HCT116 (cell line): ENCODE measurements around the gene CFAP119. TPM values are rescaled to one million over a fixed set of nuclear protein-coding genes. Genes with fewer than 3 reads are reported as not detected.

Source experiments
- ATAC-seq: fragments of 200-7000 bp; cut with Tn5 transposase; 2 replicates; pipeline ENCODE4 v1.9.1; 2020; ENCODE audit warnings: mild to moderate bottlenecking, moderate library complexity
- BruUV-seq: library from RNA; stranded (reverse); fragments of 400-500 nt; replicated peaks from 2 replicates; lab custom pipeline; 2021; lab: Mats Ljungman, UMichigan
- CTCF ChIA-PET: fragments of 300-600 bp; sonication (Branson Sonifier 250); formaldehyde crosslinking; loops from one replicate; lab custom pipeline; 2021; ENCODE audit warnings: antibody characterized with exemption; lab: Charles Lee
- POLR2A ChIA-PET: fragments of 300-600, 350-600 bp; sonication (Branson Sonifier 250); formaldehyde crosslinking; loops from one replicate; lab custom pipeline; 2021; ENCODE audit warnings: antibody characterized with exemption; lab: Charles Lee
- RAD21 ChIA-PET, 2 experiments: fragments of 300-600 bp; sonication (Branson Sonifier 250); formaldehyde crosslinking; loops; one replicate each; lab custom pipeline; 2023; ENCODE audit warnings: low total read pairs in 2 of 2; ENCODE audit not compliant: uncharacterized antibody in 2 of 2, unreplicated experiment in 2 of 2, low non-redundant PET in 1 of 2; lab: Charles Lee
- DNase-seq: peaks from one replicate; pipeline ENCODE4 v3.0.0-alpha.2; 2010; ENCODE audit warnings: low read depth, low spot score
- H2AFZ ChIP-seq: fragments of 200-600 bp; shearing (Covaris generic), sonication (generic); 2 replicates; pipeline ENCODE4 v1.6.1; 2017; ENCODE audit warnings: low read depth, mixed run types, mixed read lengths, antibody characterized with exemption, low read length; ENCODE audit not compliant: poor library complexity, severe bottlenecking
- H3K27ac ChIP-seq: 2 replicates; pipeline ENCODE4 v1.5.1; 2012; ENCODE audit warnings: low read depth, low read length
- H3K27me3 ChIP-seq: fragments of 200-600 bp; sonication (generic); 2 replicates; pipeline ENCODE4 v1.6.1; 2016; ENCODE audit warnings: mixed run types, low read length, mixed read lengths; ENCODE audit not compliant: insufficient read depth
- H3K36me3 ChIP-seq, 2 experiments: fragments of 200-500 bp in 1 of 2; fragments of 200-600 bp in 1 of 2; sonication (Bioruptor generic) in 1 of 2; sonication (generic) in 1 of 2; 2 replicates each; pipeline versions ENCODE4 v1.5.1 to v1.6.1; 2014 to 2016; ENCODE audit warnings: low read length in 2 of 2, inconsistent platforms in 1 of 2, mixed read lengths in 1 of 2, mixed run types in 1 of 2; ENCODE audit not compliant: insufficient read depth in 2 of 2, control insufficient read depth in 1 of 2
- H3K4me1 ChIP-seq, 2 experiments: fragments of 200-600 bp in 1 of 2; sonication (generic) in 1 of 2; 2 replicates each; pipeline versions ENCODE4 v1.5.1 to v1.6.1; 2012 to 2017; ENCODE audit warnings: low read length in 2 of 2, inconsistent platforms in 1 of 2, mild to moderate bottlenecking in 1 of 2, mixed read lengths in 1 of 2, mixed run types in 1 of 2, moderate library complexity in 1 of 2; ENCODE audit not compliant: insufficient read depth in 2 of 2, control insufficient read depth in 1 of 2
- H3K4me2 ChIP-seq: fragments of 200-600 bp; sonication (generic); 2 replicates; pipeline ENCODE4 v1.6.1; 2017; ENCODE audit warnings: mixed run types, low read length, mixed read lengths
- H3K4me3 ChIP-seq, 2 experiments: fragments of 200-600 bp in 1 of 2; sonication (generic) in 1 of 2; replicated peaks in 1 of 2; 2 replicates each; pipeline ENCODE4 v1.5.1; 2011 to 2016; ENCODE audit warnings: low read length in 2 of 2, control low read depth in 1 of 2, low read depth in 1 of 2, mild to moderate bottlenecking in 1 of 2, mixed read lengths in 1 of 2, mixed run types in 1 of 2
- H3K79me2 ChIP-seq: fragments of 200-600 bp; sonication (generic); 2 replicates; pipeline ENCODE4 v1.6.1; 2017; ENCODE audit warnings: mild to moderate bottlenecking, mixed run types, low read length, moderate library complexity, mixed read lengths; ENCODE audit not compliant: insufficient read depth
- H3K9ac ChIP-seq: fragments of 200-600 bp; sonication (generic); 2 replicates; pipeline ENCODE4 v1.6.1; 2016; ENCODE audit warnings: low read length, mixed read lengths
- H3K9me2 ChIP-seq: fragments of 200-600 bp; sonication (generic), shearing (Covaris generic); 2 replicates; pipeline ENCODE4 v1.6.1; 2017; ENCODE audit warnings: mixed run types, mild to moderate bottlenecking, moderate library complexity; ENCODE audit not compliant: insufficient read depth
- H3K9me3 ChIP-seq, 2 experiments: fragments of 200-500 bp in 1 of 2; fragments of 200-600 bp in 1 of 2; sonication (Bioruptor generic) in 1 of 2; sonication (generic) in 1 of 2; 2 replicates each; pipeline ENCODE4 v1.6.1; 2014 to 2017; ENCODE audit warnings: low read length in 2 of 2, mixed read lengths in 2 of 2, inconsistent platforms in 1 of 2, low read depth in 1 of 2, mild to moderate bottlenecking in 1 of 2, mixed run types in 1 of 2, moderate library complexity in 1 of 2; ENCODE audit not compliant: control insufficient read depth in 1 of 2, insufficient read depth in 1 of 2
- H4K20me1 ChIP-seq: fragments of 200-600 bp; sonication (generic), shearing (Covaris generic); 2 replicates; pipeline ENCODE4 v1.6.1; 2017; ENCODE audit warnings: mixed run types, mild to moderate bottlenecking, moderate library complexity; ENCODE audit not compliant: insufficient read depth
- EGR1 ChIP-seq: IDR thresholded peaks from 2 replicates; pipeline ENCODE4 v1.6.1; 2012; ENCODE audit warnings: low read depth
- ELF1 ChIP-seq: IDR thresholded peaks from 2 replicates; pipeline ENCODE4 v1.6.1; 2012; ENCODE audit warnings: low read depth, borderline replicate concordance
- EZH2 ChIP-seq: fragments of 200-600 bp; sonication (generic); IDR thresholded peaks from 2 replicates; pipeline ENCODE4 v1.6.1; 2017; ENCODE audit warnings: antibody characterized with exemption, mixed run types
- SIN3A ChIP-seq: IDR thresholded peaks from 2 replicates; pipeline ENCODE4 v1.6.1; 2012; ENCODE audit warnings: low read depth
- intact Hi-C: fragments of 100-400 bp; cut with micrococcal nuclease; formaldehyde crosslinking; loops from 2 replicates; pipeline ENCODE4 v1.10.0; 2022
- total RNA-seq: library from RNA; stranded (reverse); gene quantifications from one replicate; pipeline ENCODE4 v1.2.1, GENCODE V29; 2021; ENCODE audit not compliant: unreplicated experiment
- TF ChIP-seq, protein P1 (sequence below), 3 experiments: fragments of 200-600 bp in 1 of 3; sonication (generic) in 1 of 3; IDR thresholded peaks in 2 of 3; conservative IDR thresholded peaks in 1 of 3; 2 replicates each; pipeline ENCODE4 v1.5.1; 2012 to 2017; ENCODE audit warnings: low read depth in 2 of 3, low read length in 2 of 3, antibody characterized with exemption in 1 of 3, borderline replicate concordance in 1 of 3, control low read depth in 1 of 3, mild to moderate bottlenecking in 1 of 3, mixed read lengths in 1 of 3, mixed run types in 1 of 3, moderate library complexity in 1 of 3; ENCODE audit not compliant: insufficient read depth in 1 of 3
- TF ChIP-seq, protein P2 (sequence below): IDR thresholded peaks from 2 replicates; pipeline ENCODE4 v1.6.1; 2012
- TF ChIP-seq, protein P3 (sequence below): IDR thresholded peaks from 2 replicates; pipeline ENCODE4 v1.6.1; 2011; ENCODE audit warnings: mild to moderate bottlenecking, low read length, moderate library complexity; ENCODE audit not compliant: insufficient replicate concordance; ENCODE audit errors: extremely low read depth

The CFAP119 gene
- total RNA-seq, 1 experiment from 2014 or later: 12.6 TPM

DNA sequence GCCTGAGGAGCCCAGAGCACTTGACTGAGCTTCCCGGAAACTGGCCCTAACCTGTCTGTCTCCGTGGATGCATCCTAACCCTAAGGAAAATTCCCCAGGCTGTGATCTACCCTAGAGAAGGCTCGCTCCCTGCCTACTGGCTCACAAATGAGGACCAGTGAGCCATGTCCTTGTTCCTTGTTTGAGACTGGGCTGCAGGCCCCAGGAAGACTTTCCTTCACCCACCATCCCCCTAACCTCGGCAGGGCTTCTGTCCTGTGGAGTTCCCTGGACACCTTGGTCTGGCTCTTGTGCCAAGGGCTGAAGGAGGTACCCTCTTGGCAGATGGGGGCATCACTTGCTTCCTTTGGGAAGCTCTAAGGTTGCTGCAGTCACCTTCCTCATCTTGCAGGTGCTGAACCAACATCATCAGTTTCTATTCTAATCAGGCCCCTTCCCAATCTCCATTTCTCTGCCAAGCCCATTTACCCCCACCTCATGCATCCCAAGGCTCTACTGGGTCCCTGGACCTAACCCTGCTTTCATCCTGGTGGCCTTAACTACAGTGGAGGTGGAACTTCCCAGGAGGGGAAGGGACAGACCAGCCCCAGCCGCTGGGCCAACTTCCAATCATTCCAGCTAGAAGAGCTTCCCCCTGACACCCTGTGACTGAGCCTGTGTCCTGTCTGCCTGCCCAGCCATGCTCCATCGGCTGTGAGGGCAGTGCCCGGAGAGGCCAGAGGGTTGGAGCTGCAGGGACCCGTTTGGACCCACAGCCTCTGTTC lies 12.7 kb upstream of the CFAP119 start:
- Histone ChIP-seq H3K4me2 (peak overlapping the region; percentile 80; the same call in 1 of the 2 replicates), H3K9me3 (no peaks in the 10 kb centered on the region), H3K79me2 (no peaks in the 10 kb centered on the region), H3K4me3 (no peak overlapping the region), H2AFZ (no peak overlapping the region), H3K4me1 (peaks cover 0 to 11% of the 10 kb centered on the region in 2 experiments; a peak in 2 of 4 replicates), H3K9ac (no peak overlapping the region), H3K36me3 (peaks cover 9 to 25% of the 10 kb centered on the region in 2 experiments), H3K27me3 (no peaks in the 10 kb centered on the region), H4K20me1 (no peaks in the 10 kb centered on the region), H3K27ac (peak overlapping the region; percentile 90), H3K9me2 (no peaks in the 10 kb centered on the region)
- ChIA-PET POLR2A (interaction anchor here (1.1 kb wide), 1 partner anchor 31 kb away, joined by 3 read pairs; no protein-coding TSS in a partner anchor), RAD21 (no interaction called here), CTCF (no interaction called here)
- TF ChIP-seq EGR1 (no peak), ELF1 (no peak), EZH2 (no peak), SIN3A (no peak)
- TF ChIP-seq, protein P1, sequence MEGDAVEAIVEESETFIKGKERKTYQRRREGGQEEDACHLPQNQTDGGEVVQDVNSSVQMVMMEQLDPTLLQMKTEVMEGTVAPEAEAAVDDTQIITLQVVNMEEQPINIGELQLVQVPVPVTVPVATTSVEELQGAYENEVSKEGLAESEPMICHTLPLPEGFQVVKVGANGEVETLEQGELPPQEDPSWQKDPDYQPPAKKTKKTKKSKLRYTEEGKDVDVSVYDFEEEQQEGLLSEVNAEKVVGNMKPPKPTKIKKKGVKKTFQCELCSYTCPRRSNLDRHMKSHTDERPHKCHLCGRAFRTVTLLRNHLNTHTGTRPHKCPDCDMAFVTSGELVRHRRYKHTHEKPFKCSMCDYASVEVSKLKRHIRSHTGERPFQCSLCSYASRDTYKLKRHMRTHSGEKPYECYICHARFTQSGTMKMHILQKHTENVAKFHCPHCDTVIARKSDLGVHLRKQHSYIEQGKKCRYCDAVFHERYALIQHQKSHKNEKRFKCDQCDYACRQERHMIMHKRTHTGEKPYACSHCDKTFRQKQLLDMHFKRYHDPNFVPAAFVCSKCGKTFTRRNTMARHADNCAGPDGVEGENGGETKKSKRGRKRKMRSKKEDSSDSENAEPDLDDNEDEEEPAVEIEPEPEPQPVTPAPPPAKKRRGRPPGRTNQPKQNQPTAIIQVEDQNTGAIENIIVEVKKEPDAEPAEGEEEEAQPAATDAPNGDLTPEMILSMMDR (IDR thresholded peaks at IDR 0.05 in 2 of 3, conservative IDR thresholded peaks at IDR 0.05 in 1 of 3; ENCODE audit: borderline replicate concordance in 1 of 3, insufficient read depth in 1 of 3, low read depth in 2 of 3, low read length in 2 of 3): no peak
- TF ChIP-seq, protein P2, sequence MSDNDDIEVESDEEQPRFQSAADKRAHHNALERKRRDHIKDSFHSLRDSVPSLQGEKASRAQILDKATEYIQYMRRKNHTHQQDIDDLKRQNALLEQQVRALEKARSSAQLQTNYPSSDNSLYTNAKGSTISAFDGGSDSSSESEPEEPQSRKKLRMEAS: no peak
- TF ChIP-seq, protein P3, sequence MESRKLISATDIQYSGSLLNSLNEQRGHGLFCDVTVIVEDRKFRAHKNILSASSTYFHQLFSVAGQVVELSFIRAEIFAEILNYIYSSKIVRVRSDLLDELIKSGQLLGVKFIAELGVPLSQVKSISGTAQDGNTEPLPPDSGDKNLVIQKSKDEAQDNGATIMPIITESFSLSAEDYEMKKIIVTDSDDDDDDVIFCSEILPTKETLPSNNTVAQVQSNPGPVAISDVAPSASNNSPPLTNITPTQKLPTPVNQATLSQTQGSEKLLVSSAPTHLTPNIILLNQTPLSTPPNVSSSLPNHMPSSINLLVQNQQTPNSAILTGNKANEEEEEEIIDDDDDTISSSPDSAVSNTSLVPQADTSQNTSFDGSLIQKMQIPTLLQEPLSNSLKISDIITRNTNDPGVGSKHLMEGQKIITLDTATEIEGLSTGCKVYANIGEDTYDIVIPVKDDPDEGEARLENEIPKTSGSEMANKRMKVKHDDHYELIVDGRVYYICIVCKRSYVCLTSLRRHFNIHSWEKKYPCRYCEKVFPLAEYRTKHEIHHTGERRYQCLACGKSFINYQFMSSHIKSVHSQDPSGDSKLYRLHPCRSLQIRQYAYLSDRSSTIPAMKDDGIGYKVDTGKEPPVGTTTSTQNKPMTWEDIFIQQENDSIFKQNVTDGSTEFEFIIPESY: no peak
- BruUV-seq: no TSS peak
- DNase-seq (no peak), ATAC-seq (0 out of 2 replicates have a peak, but pooled peaks have one; percentile 1)
- intact Hi-C loops: no loop called here
